Vagina (tissue), 2 donors: Measurements from ENCODE around the gene SCN8A. TPM values are rescaled to one million over a fixed set of nuclear protein-coding genes. Genes with fewer than 3 reads are reported as not detected.

Source experiments
- DNase-seq, 2 donors: peaks; one replicate each; pipeline ENCODE4 v3.0.0-alpha.2; 2017; ENCODE audit errors: extremely low spot score in 2 of 2
- H3K27ac ChIP-seq: fragments of 200-600 bp; sonication (generic); one replicate; pipeline ENCODE4 v1.5.1; 2019
- H3K27me3 ChIP-seq: fragments of 200-600 bp; sonication (generic); one replicate; pipeline ENCODE4 v1.5.1; 2019
- H3K36me3 ChIP-seq, 2 donors: fragments of 200-600 bp; sonication (generic); one replicate each; pipeline ENCODE4 v1.5.1; 2017 to 2019
- H3K4me1 ChIP-seq: fragments of 200-600 bp; sonication (generic); one replicate; pipeline ENCODE4 v1.5.1; 2019
- H3K4me3 ChIP-seq, 2 donors: fragments of 200-600 bp; sonication (generic); 1 replicate in 1 of 2; 2 replicates in 1 of 2; pipeline ENCODE4 v1.5.1; 2016 to 2019
- H3K9me3 ChIP-seq: fragments of 200-600 bp; sonication (generic); one replicate; pipeline ENCODE4 v1.5.1; 2019
- CTCF ChIP-seq, 3 experiments: fragments of 450-650 bp in 2 of 3; fragments of 200-600 bp in 1 of 3; sonication (generic) in 1 of 3; IDR thresholded peaks; one replicate each; pipeline ENCODE4 v1.5.1; 2017 to 2019; ENCODE audit warnings: antibody characterized with exemption in 3 of 3, mild to moderate bottlenecking in 2 of 3, moderate library complexity in 2 of 3
- POLR2A ChIP-seq, 2 donors: fragments of 450-650 bp; IDR thresholded peaks; one replicate each; pipeline ENCODE4 v1.6.1; 2017; ENCODE audit warnings: antibody characterized with exemption in 2 of 2, mild to moderate bottlenecking in 2 of 2, moderate library complexity in 2 of 2
- POLR2AphosphoS5 ChIP-seq, 2 donors: sonication (generic); formaldehyde crosslinking; IDR thresholded peaks; one replicate each; pipeline ENCODE4 v1.9.0; 2017; ENCODE audit warnings: antibody characterized with exemption in 2 of 2, mild to moderate bottlenecking in 2 of 2, low read depth in 1 of 2; ENCODE audit not compliant: insufficient read depth in 1 of 2
- intact Hi-C: fragments of 100-400 bp; cut with DNase I; formaldehyde crosslinking; loops from one replicate; pipeline ENCODE4 v1.15.1; 2023
- total RNA-seq: library from RNA; depleted of rRNA; stranded (reverse); fragments of >200 nt; gene quantifications from one replicate; pipeline ENCODE4 v1.2.3, GENCODE V29; 2016

The SCN8A gene
- total RNA-seq, 1 donor from 2014 or later = 3.7 TPM

- Histone ChIP-seq H3K4me1 (no peaks in the 10 kb centered on the region), H3K36me3 (no peaks in the 10 kb centered on the region), H3K4me3 (no peak overlapping the region), H3K27ac (no peak overlapping the region), H3K27me3 (no peaks in the 10 kb centered on the region), H3K9me3 (no peaks in the 10 kb centered on the region)
- intact Hi-C loops = no loop called here
- no peak for TF ChIP-seq CTCF (IDR thresholded peaks at IDR 0.05)
- no peak for TF ChIP-seq POLR2A (IDR thresholded peaks at IDR 0.05)
- no peak for TF ChIP-seq POLR2AphosphoS5 (IDR thresholded peaks at IDR 0.05; ENCODE audit: insufficient read depth in 1 of 2, low read depth in 1 of 2)
- DNase-seq = no peak
Measured at GRCh38 chr12:51682981-51683380, 91.9 kb downstream of the SCN8A start.

- DNase-seq = no peak
- Histone ChIP-seq H3K4me3 (no peak overlapping the region), H3K36me3 (no peaks in the 10 kb centered on the region), H3K27ac (no peak overlapping the region), H3K9me3 (no peaks in the 10 kb centered on the region), H3K4me1 (no peaks in the 10 kb centered on the region), H3K27me3 (no peaks in the 10 kb centered on the region)
- no peak for TF ChIP-seq POLR2A (IDR thresholded peaks at IDR 0.05)
- no peak for TF ChIP-seq CTCF (IDR thresholded peaks at IDR 0.05)
- TF ChIP-seq POLR2AphosphoS5 (IDR thresholded peaks at IDR 0.05; ENCODE audit: insufficient read depth in 1 of 2, low read depth in 1 of 2) = peak in 1 of 2 donors; percentile 8
- intact Hi-C loops = no loop called here
Measured at GRCh38 chr12:51683763-51684357, 92.8 kb downstream of the SCN8A start.

- Histone ChIP-seq H3K9me3 (no peaks in the 10 kb centered on the region), H3K4me1 (no peaks in the 10 kb centered on the region), H3K4me3 (no peak overlapping the region), H3K27me3 (no peaks in the 10 kb centered on the region), H3K27ac (no peak overlapping the region), H3K36me3 (no peaks in the 10 kb centered on the region)
- intact Hi-C loops = no loop called here
- DNase-seq = no peak
- TF ChIP-seq POLR2A (IDR thresholded peaks at IDR 0.05) (no peak), POLR2AphosphoS5 (IDR thresholded peaks at IDR 0.05; ENCODE audit: insufficient read depth in 1 of 2, low read depth in 1 of 2) (no peak), CTCF (IDR thresholded peaks at IDR 0.05) (no peak)
Measured at GRCh38 chr12:51686727-51687126, 95.7 kb downstream of the SCN8A start.

- Histone ChIP-seq H3K9me3 (no peaks in the 10 kb centered on the region), H3K4me3 (no peak overlapping the region), H3K27me3 (no peaks in the 10 kb centered on the region), H3K27ac (no peak overlapping the region), H3K4me1 (no peaks in the 10 kb centered on the region), H3K36me3 (no peaks in the 10 kb centered on the region)
- intact Hi-C loops = no loop called here
- TF ChIP-seq POLR2AphosphoS5 (IDR thresholded peaks at IDR 0.05; ENCODE audit: insufficient read depth in 1 of 2, low read depth in 1 of 2) = no peak
- no peak for TF ChIP-seq CTCF (IDR thresholded peaks at IDR 0.05)
- no peak for TF ChIP-seq POLR2A (IDR thresholded peaks at IDR 0.05)
- no peak for DNase-seq
Measured at GRCh38 chr12:51687177-51687576, 96.1 kb downstream of the SCN8A start.

- no peak overlapping the region for H3K27ac ChIP-seq
- DNase-seq = no peak
- intact Hi-C loops = no loop called here
Measured at GRCh38 chr12:51687614-51688013, 96.6 kb downstream of the SCN8A start.

More at GRCh38 chr12:51687614-51688013, 96.6 kb downstream of the SCN8A start:
- H3K4me1 ChIP-seq = no peaks in the 10 kb centered on the region
- H3K27me3 ChIP-seq = no peaks in the 10 kb centered on the region
- no peaks in the 10 kb centered on the region for H3K9me3 ChIP-seq
- H3K36me3 ChIP-seq = no peaks in the 10 kb centered on the region
- TF ChIP-seq POLR2AphosphoS5 (IDR thresholded peaks at IDR 0.05; ENCODE audit: insufficient read depth in 1 of 2, low read depth in 1 of 2) (no peak), POLR2A (IDR thresholded peaks at IDR 0.05) (no peak), CTCF (IDR thresholded peaks at IDR 0.05) (no peak)
- no peak overlapping the region for H3K4me3 ChIP-seq
